Neural cell (in vitro differentiated cells): Measurements from ENCODE around the gene ATG2B.

ENCODE experiments used
- CTCF ChIP-seq: fragments of 450-650 bp; IDR thresholded peaks from 2 replicates; pipeline ENCODE4 v1.5.1; 2014; ENCODE audit warnings: antibody characterized with exemption, mild to moderate bottlenecking, moderate library complexity; ENCODE audit not compliant: poor library complexity, severe bottlenecking
- EP300 ChIP-seq: fragments of 450-650 bp; conservative IDR thresholded peaks from 2 replicates; pipeline ENCODE4 v1.6.1; 2014; ENCODE audit warnings: antibody characterized with exemption, mild to moderate bottlenecking, moderate library complexity; ENCODE audit not compliant: poor library complexity, severe bottlenecking
- EZH2 ChIP-seq: fragments of 200-600, 300-800 bp; shearing (Covaris generic), sonication (generic); IDR thresholded peaks from 2 replicates; pipeline ENCODE4 v1.6.1; 2014; ENCODE audit warnings: antibody characterized with exemption, low read length, borderline replicate concordance, mild to moderate bottlenecking; ENCODE audit not compliant: insufficient read depth, poor library complexity, severe bottlenecking
- MXI1 ChIP-seq: fragments of 450-650 bp; conservative IDR thresholded peaks from 2 replicates; pipeline ENCODE4 v1.6.1; 2014; ENCODE audit warnings: antibody characterized with exemption, mild to moderate bottlenecking; ENCODE audit not compliant: poor library complexity, severe bottlenecking
- POLR2AphosphoS5 ChIP-seq: IDR thresholded peaks from 2 replicates; pipeline ENCODE4 v1.6.1; 2012
- RAD21 ChIP-seq: fragments of 450-650 bp; conservative IDR thresholded peaks from 2 replicates; pipeline ENCODE4 v1.6.1; 2014; ENCODE audit warnings: antibody characterized with exemption, mild to moderate bottlenecking, moderate library complexity
- REST ChIP-seq: IDR thresholded peaks from 2 replicates; pipeline ENCODE4 v1.6.1; 2012; ENCODE audit warnings: borderline replicate concordance
- SMC3 ChIP-seq: fragments of 450-650 bp; conservative IDR thresholded peaks from 2 replicates; pipeline ENCODE4 v1.6.1; 2014; ENCODE audit warnings: antibody characterized with exemption, mild to moderate bottlenecking, moderate library complexity; ENCODE audit not compliant: poor library complexity
- TAF1 ChIP-seq: IDR thresholded peaks from 2 replicates; pipeline ENCODE4 v1.6.1; 2012; ENCODE audit warnings: low read depth

- no peak for TF ChIP-seq EZH2
- TF ChIP-seq CTCF, result no peak
- no peak for TF ChIP-seq POLR2AphosphoS5
- TF ChIP-seq EP300, result no peak
- TF ChIP-seq TAF1, result no peak
- TF ChIP-seq MXI1, result no peak
- TF ChIP-seq SMC3, result no peak
- no peak for TF ChIP-seq REST
- no peak for TF ChIP-seq RAD21
Measured at GRCh38 chr14:96245710-96246538, 117.2 kb downstream of the ATG2B start.
